NCI-H1417 (cell line): ENCODE data around the gene RHOA.
"Not testable (repeated sequence)": the region's sequence is repeated elsewhere in the genome, so short reads cannot be mapped to it uniquely, and the experiment has no call there.

ENCODE experiments used
- DNase-seq, 3 experiments: peaks; one replicate each; lab custom pipeline; 2025; lab: John Stamatoyannopoulos, UW

Gene RHOA

GRCh38 chr3:49362561-49362960, 49.2 kb downstream of the RHOA start:
- no peak for DNase-seq

- DNase-seq, result peak in 1 of 3 experiments; percentile 20
Observed at GRCh38 chr3:49359623-49360022, 52.2 kb downstream of the RHOA start.

GRCh38 chr3:49358884-49359225, 52.9 kb downstream of the RHOA start:
- DNase-seq, result peak in 1 of 3 experiments; percentile 55

- DNase-seq, result peak; percentile 90 to 94 (median 90)
Observed at GRCh38 chr3:49358217-49358883, 53.4 kb downstream of the RHOA start, which contains the start of gene GPX1. Gene GPX1, minus strand, starts transcription at chr3:49358353. Its CDS starts 75 bp downstream, at chr3:49358278.

GRCh38 chr3:49357443-49358216, 54.1 kb downstream of the RHOA start:
- peak in 2 of 3 experiments; percentile 26 to 70 for DNase-seq

GRCh38 chr3:49357095-49357442, 54.7 kb downstream of the RHOA start:
- DNase-seq, result not testable (repeated sequence)

GRCh38 chr3:49352890-49353421, 58.8 kb downstream of the RHOA start:
- DNase-seq, result no peak

GRCh38 chr3:49352281-49352680, 59.5 kb downstream of the RHOA start:
- DNase-seq, result no peak

GRCh38 chr3:49351521-49352011, 60.2 kb downstream of the RHOA start:
- no peak for DNase-seq

GRCh38 chr3:49349348-49350114, 62.2 kb downstream of the RHOA start:
- no peak for DNase-seq

- not testable (repeated sequence) for DNase-seq
Observed at GRCh38 chr3:49348361-49348760, 63.4 kb downstream of the RHOA start.

GRCh38 chr3:49346797-49347251, 65.0 kb downstream of the RHOA start:
- DNase-seq, result no peak

GRCh38 chr3:49343163-49343562, 68.6 kb downstream of the RHOA start:
- DNase-seq, result no peak

GRCh38 chr3:49341996-49342395, 69.8 kb downstream of the RHOA start:
- no peak for DNase-seq

GRCh38 chr3:49339941-49340800, 71.6 kb downstream of the RHOA start, which contains the start of gene USP4:
Gene USP4, minus strand, starts transcription at chr3:49340053. Its CDS starts 29 bp downstream, at chr3:49340024.
- peak; percentile 77 to 92 (median 86) for DNase-seq

GRCh38 chr3:49339581-49339940, 72.2 kb downstream of the RHOA start:
- DNase-seq, result no peak

GRCh38 chr3:49333916-49334633, 77.7 kb downstream of the RHOA start:
- DNase-seq, result no peak

GRCh38 chr3:49333091-49333490, 78.7 kb downstream of the RHOA start:
- no peak for DNase-seq

- DNase-seq, result no peak
Observed at GRCh38 chr3:49329186-49329585, 82.6 kb downstream of the RHOA start.

GRCh38 chr3:49328350-49328749, 83.4 kb downstream of the RHOA start:
- not testable (repeated sequence) for DNase-seq
